K562 (cell line): ENCODE measurements around the gene KTN1. TPM values are rescaled to one million over a fixed set of nuclear protein-coding genes. Genes with fewer than 3 reads are reported as not detected.

Source experiments
- ATAC-seq: fragments of 200-7000 bp; cut with Tn5 transposase; 3 replicates; pipeline ENCODE4 v1.9.1; 2020; ENCODE audit warnings: moderate library complexity
- BruUV-seq: library from RNA; stranded (reverse); fragments of 400-500 nt; replicated peaks from 2 replicates; lab custom pipeline; 2021; lab: Mats Ljungman, UMichigan
- CTCF ChIA-PET: fragments of 300-600 bp; formaldehyde crosslinking; extraction: SDS; loops from one replicate; lab custom pipeline; 2021; ENCODE audit warnings: low intra/inter-chr PET ratio; lab: Yijun Ruan, JAX
- POLR2A ChIA-PET: fragments of 300-600, 350-650 bp; sonication (Branson Sonifier 250); formaldehyde crosslinking; extraction: SDS; loops from one replicate; lab custom pipeline; 2021; ENCODE audit warnings: antibody characterized with exemption, inconsistent platforms; lab: Yijun Ruan, JAX
- DNase-seq, 4 experiments: peaks; one replicate each; pipeline versions ENCODE4 v3.0.0 to v3.0.0-alpha.2; 2011 to 2018; ENCODE audit warnings: low spot score in 3 of 4, mixed read lengths in 3 of 4; ENCODE audit errors: extremely low read depth in 1 of 4
- FAIRE-seq: peaks from 2 replicates; lab custom pipeline; 2011; peaks lifted over from hg19 to GRCh38; lab: Jason Lieb, UNC
- H2AFZ ChIP-seq: 2 replicates; pipeline ENCODE4 v1.6.0; 2011; ENCODE audit warnings: low read depth, low read length, control low read depth, inconsistent platforms
- H3K27ac ChIP-seq: fragments of 200-600 bp; 3 replicates; pipeline ENCODE4 v1.8.0; 2011; ENCODE audit warnings: low read depth, mild to moderate bottlenecking, control low read depth, inconsistent platforms, low read length, moderate library complexity, mixed read lengths; ENCODE audit errors: extremely low read depth
- H3K27me3 ChIP-seq, 2 experiments: fragments of 300-600 bp in 1 of 2; 2 replicates in 1 of 2; 3 replicates in 1 of 2; pipeline versions ENCODE4 v1.6.0 to v1.8.0; 2011; ENCODE audit warnings: inconsistent platforms in 2 of 2, low read length in 2 of 2, mild to moderate bottlenecking in 1 of 2, mixed read lengths in 1 of 2, moderate library complexity in 1 of 2; ENCODE audit not compliant: control insufficient read depth in 2 of 2, insufficient read depth in 2 of 2
- H3K36me3 ChIP-seq: fragments of 300-600 bp; 3 replicates; pipeline ENCODE4 v1.8.0; 2011; ENCODE audit warnings: mild to moderate bottlenecking, low read length, inconsistent platforms; ENCODE audit not compliant: control insufficient read depth, insufficient read depth
- H3K4me1 ChIP-seq, 2 experiments: fragments of 200-600 bp in 1 of 2; replicated peaks in 1 of 2; 2 replicates in 1 of 2; 3 replicates in 1 of 2; pipeline versions ENCODE4 v1.5.1 to v1.8.0; 2011; ENCODE audit warnings: inconsistent platforms in 2 of 2, low read length in 2 of 2, mild to moderate bottlenecking in 1 of 2, mixed read lengths in 1 of 2, moderate library complexity in 1 of 2; ENCODE audit not compliant: control insufficient read depth in 2 of 2, insufficient read depth in 2 of 2
- H3K4me2 ChIP-seq: 2 replicates; pipeline ENCODE4 v1.6.1; 2011; ENCODE audit warnings: low read length, control low read depth, inconsistent platforms, mixed read lengths; ENCODE audit not compliant: insufficient read depth
- H3K4me3 ChIP-seq: fragments of 200-600 bp; sonication (generic), shearing (Covaris generic); 2 replicates; pipeline ENCODE4 v1.5.1; 2016; ENCODE audit warnings: control low read depth, inconsistent platforms
- H3K79me2 ChIP-seq: fragments of 200-600 bp; 3 replicates; pipeline ENCODE4 v1.8.0; 2011; ENCODE audit warnings: low read length, inconsistent platforms; ENCODE audit not compliant: control insufficient read depth, insufficient read depth
- H3K9ac ChIP-seq, 2 experiments: 2 replicates each; pipeline versions ENCODE4 v1.6.0 to v1.6.1; 2011; ENCODE audit warnings: low read depth in 2 of 2, low read length in 2 of 2, control low read depth in 1 of 2, inconsistent platforms in 1 of 2, mild to moderate bottlenecking in 1 of 2, mixed read lengths in 1 of 2; ENCODE audit not compliant: insufficient read depth in 1 of 2
- H3K9me1 ChIP-seq: one replicate; pipeline ENCODE4 v1.6.0; 2011; ENCODE audit warnings: inconsistent platforms, mild to moderate bottlenecking, low read length, moderate library complexity; ENCODE audit not compliant: control insufficient read depth, insufficient read depth
- H3K9me3 ChIP-seq: replicated peaks from 2 replicates; pipeline ENCODE4 v1.5.1; 2011; ENCODE audit warnings: low read depth, low read length, inconsistent platforms; ENCODE audit not compliant: control insufficient read depth, insufficient read depth
- H4K20me1 ChIP-seq: replicated peaks from 2 replicates; pipeline ENCODE4 v1.6.1; 2011; ENCODE audit warnings: low read length, inconsistent platforms, mixed read lengths; ENCODE audit not compliant: control insufficient read depth, insufficient read depth
- ATF6 ChIP-seq: sonication (generic); formaldehyde crosslinking; IDR thresholded peaks from 2 replicates; pipeline ENCODE4 v1.4.0; 2020; ENCODE audit warnings: mild to moderate bottlenecking, missing genetic modification reagents
- CBFA2T2 ChIP-seq: fragments of 450-650 bp; conservative IDR thresholded peaks from 2 replicates; pipeline ENCODE4 v1.6.1; 2017; ENCODE audit warnings: mild to moderate bottlenecking
- E2F3 ChIP-seq: fragments of 250-450 bp; sonication (Bioruptor Pico); IDR thresholded peaks from 2 replicates; pipeline ENCODE4 v1.4.0; 2020; ENCODE audit warnings: mild to moderate bottlenecking
- GATAD2A ChIP-seq: fragments of 450-650 bp; IDR thresholded peaks from 2 replicates; pipeline ENCODE4 v1.6.1; 2017
- NR3C1 ChIP-seq: sonication (generic); formaldehyde crosslinking; IDR thresholded peaks from 2 replicates; pipeline ENCODE4 v1.8.1; 2022; ENCODE audit warnings: missing genetic modification reagents
- RBM22 ChIP-seq: fragments of 200-400 bp; formaldehyde crosslinking; IDR thresholded peaks from 2 replicates; pipeline ENCODE4 v1.6.1; 2018; ENCODE audit warnings: low read length, low read depth; ENCODE audit not compliant: poor library complexity, severe bottlenecking
- RBM25 ChIP-seq: fragments of 200-400 bp; formaldehyde crosslinking; IDR thresholded peaks from 2 replicates; pipeline ENCODE4 v1.6.1; 2018; ENCODE audit warnings: low read length, low read depth, moderate library complexity; ENCODE audit not compliant: severe bottlenecking
- TSC22D4 ChIP-seq: fragments of 450-650 bp; IDR thresholded peaks from 2 replicates; pipeline ENCODE4 v1.6.1; 2016; ENCODE audit warnings: missing genetic modification characterization, missing biosample characterization, control low read depth
- ZNF134 ChIP-seq: fragments of 250-450 bp; sonication (Bioruptor Pico); conservative IDR thresholded peaks from 2 replicates; pipeline ENCODE4 v1.4.0; 2020
- ZNF143 ChIP-seq: sonication (generic); formaldehyde crosslinking; IDR thresholded peaks from 2 replicates; pipeline ENCODE4 v1.9.0; 2022; ENCODE audit warnings: mild to moderate bottlenecking, missing genetic modification reagents
- ZNF197 ChIP-seq: fragments of 200-800 bp; sonication (Bioruptor generic); IDR thresholded peaks from 2 replicates; pipeline ENCODE4 v1.6.1; 2016; ENCODE audit warnings: low read depth, missing genetic modification characterization, missing compliant biosample characterization
- WGBS: fragments of 100-300 bp; shearing (Covaris generic); methylation state at CpG from one replicate; pipeline ENCODE4 v1.1.6; 2016; ENCODE audit warnings: low coverage, mixed read lengths; ENCODE audit not compliant: insufficient coverage; ENCODE audit errors: missing lambda C conversion rate; 5-methylcytosine and 5-hydroxymethylcytosine counted together
- in situ Hi-C: fragments of 300-500 bp; cut with MboI; formaldehyde crosslinking; loops from 4 replicates; pipeline ENCODE4 v1.15.0; 2018; ENCODE audit warnings: inconsistent platforms, mixed read lengths
- intact Hi-C: fragments of 100-400 bp; cut with micrococcal nuclease; formaldehyde crosslinking; loops from 2 replicates; pipeline ENCODE4 v1.14.2; 2022
- polyA plus RNA-seq, 8 experiments: library from polyadenylated mRNA; depleted of rRNA in 4 of 8; stranded (reverse) in 5 of 8; unstranded in 3 of 8; fragments of >200 nt; fragmentation: Nextera tagmentation in 2 of 8; fragmentation: Illumina TruSeq in 1 of 8; extraction: Ambion mirVana in 2 of 8; extraction: Trizol in 1 of 8; gene quantifications; 2 replicates each; pipeline versions ENCODE4 v1.2.1 to v1.2.3, GENCODE V29; 2011 to 2014; ENCODE audit warnings: inconsistent platforms in 1 of 8, missing spikeins in 1 of 8
- total RNA-seq, 7 experiments: library from RNA; depleted of rRNA in 6 of 7; stranded (reverse); fragments of >200 nt in 6 of 7; fragmentation: Illumina TruSeq in 2 of 7; extraction: Trizol in 2 of 7; gene quantifications; 2 replicates each; pipeline versions ENCODE4 v1.2.1 to v1.2.3, GENCODE V29; 2011 to 2021; ENCODE audit warnings: low replicate concordance in 1 of 7

KTN1 gene
- total and polyA plus RNA-seq, 9 of the 15 experiments (the other 6 are each of a cell fraction or from before 2014, with no cell fraction given): 34.8 to 120 (median 63.6) TPM

GRCh38 chr14:55625481-55625880 is 45.5 kb downstream of the KTN1 start:
- H3K4me1 ChIP-seq: no peaks in the 10 kb centered on the region
- peaks cover 47% of the 10 kb centered on the region; the same call in 2 of the 3 replicates for H3K36me3 ChIP-seq
- ChIA-PET POLR2A (no interaction called here), CTCF (no interaction called here)
- no peak overlapping the region for H3K4me3 ChIP-seq
- H3K79me2 ChIP-seq: no peaks in the 10 kb centered on the region
- H3K27me3 ChIP-seq: no peaks in the 10 kb centered on the region
- intact Hi-C loops (no loop called here), in situ Hi-C loops (no loop called here)
- BruUV-seq: no TSS peak
- H3K27ac ChIP-seq: no peak overlapping the region
- no peak overlapping the region for H2AFZ ChIP-seq
- no peaks in the 10 kb centered on the region for H4K20me1 ChIP-seq
- TF ChIP-seq ZNF134 (CRISPR knock-in tag): no peak
- no peak for TF ChIP-seq CBFA2T2
- TF ChIP-seq ZNF197 (CRISPR knock-in tag): no peak
- TF ChIP-seq TSC22D4 (tag): no peak
- TF ChIP-seq ZNF143 (CRISPR knock-in tag): no peak
- TF ChIP-seq E2F3 (CRISPR knock-in tag): no peak
- TF ChIP-seq ATF6 (CRISPR knock-in tag): no peak
- no peak for TF ChIP-seq RBM25
- no peak for TF ChIP-seq GATAD2A
- no peak for TF ChIP-seq NR3C1 (CRISPR knock-in tag)
- no peak for TF ChIP-seq RBM22
- H3K9me1 ChIP-seq: no peaks in the 10 kb centered on the region
- no peak for ATAC-seq
- no peak overlapping the region for H3K4me2 ChIP-seq
- no peak for FAIRE-seq
- no peak overlapping the region for H3K9ac ChIP-seq
- DNase-seq: no peak
- H3K9me3 ChIP-seq: no peaks in the 10 kb centered on the region
- 72% methylated on average over 2 of the region's 2 CpGs for WGBS
